Measurements from ENCODE around the gene RLF. TPM values are rescaled to one million over a fixed set of nuclear protein-coding genes. Genes with fewer than 3 reads are reported as not detected.
"Not testable (repeated sequence)": the region's sequence is repeated elsewhere in the genome, so short reads cannot be mapped to it uniquely, and the experiment has no call there.

The RLF gene
- total and polyA plus RNA-seq, 9 of the 15 experiments (the other 6 are each of a cell fraction or from before 2014, with no cell fraction given) = 3.6 to 35.0 (median 21.2) TPM

DNA sequence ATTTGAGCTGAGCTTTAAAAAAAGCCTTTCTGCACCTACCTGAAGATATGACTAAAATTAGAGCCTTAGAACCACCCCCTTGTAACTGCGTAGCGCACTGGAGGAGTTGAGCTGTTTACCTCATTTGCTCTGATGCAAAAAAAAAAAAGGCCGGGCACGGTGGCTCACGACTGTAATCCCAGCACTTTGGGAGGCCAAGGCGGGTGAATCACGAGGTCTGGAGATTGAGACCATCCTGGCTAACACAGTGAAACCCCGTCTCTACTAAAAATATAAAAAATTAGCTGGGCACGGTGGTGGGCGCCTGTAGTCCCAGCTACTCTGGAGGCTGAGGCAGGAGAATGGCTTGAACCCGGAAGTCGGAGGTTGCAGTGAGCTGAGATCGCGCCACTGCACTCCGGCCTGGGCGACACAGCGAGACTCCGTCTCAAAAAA is 60.3 kb downstream of the RLF start (continued):
- TF ChIP-seq ADNP (tag; IDR thresholded peaks at IDR 0.05) (peak; percentile 76; the same call in 1 of the 2 replicates), BRD9 (IDR thresholded peaks at IDR 0.05; ENCODE audit: low read depth, partially characterized antibody) (peak; percentile 43), SMARCA5 (IDR thresholded peaks at IDR 0.05) (0 out of 2 replicates have a peak, but pooled peaks have one; percentile 40), POLR2A (conservative IDR thresholded peaks at IDR 0.05) (peak; percentile 64), SMAD4 (CRISPR knock-in tag; conservative IDR thresholded peaks at IDR 0.05) (peak; percentile 54), DMBX1 (CRISPR knock-in tag; IDR thresholded peaks at IDR 0.05; ENCODE audit: borderline replicate concordance) (peak; percentile 75; the same call in 1 of the 2 replicates), GABPA (tag; conservative IDR thresholded peaks at IDR 0.05; ENCODE audit: low read depth) (0 out of 2 replicates have a peak, but pooled peaks have one; percentile 37), CEBPG (CRISPR knock-in tag; IDR thresholded peaks at IDR 0.05) (peak; percentile 32; the same call in 1 of the 2 replicates), CEBPG (tag; conservative IDR thresholded peaks at IDR 0.05 in 1 of 2, IDR thresholded peaks at IDR 0.05 in 1 of 2) (peak in 1 of 2 experiments; percentile 13; a peak in 1 of 4 replicates), MYC (IDR thresholded peaks at IDR 0.05; ENCODE audit: low read depth, low read length) (0 out of 2 replicates have a peak, but pooled peaks have one; percentile 33), FOXK2 (conservative IDR thresholded peaks at IDR 0.05 in 1 of 2, IDR thresholded peaks at IDR 0.05 in 1 of 2; ENCODE audit: low read depth in 2 of 2) (peak; percentile 90 to 93), HDAC1 (IDR thresholded peaks at IDR 0.05) (0 out of 4 replicates have a peak, but pooled peaks of 1 of the 2 experiments have one; percentile 47), ZNF121 (CRISPR knock-in tag; conservative IDR thresholded peaks at IDR 0.05) (peak; percentile 53), L3MBTL2 (IDR thresholded peaks at IDR 0.05) (peak; percentile 83), RBFOX2 (IDR thresholded peaks at IDR 0.05; ENCODE audit: low read depth, low read length) (peak; percentile 48), ATF1 (tag; IDR thresholded peaks at IDR 0.05) (peak; percentile 64), GTF2E2 (tag; IDR thresholded peaks at IDR 0.05) (0 out of 2 replicates have a peak, but pooled peaks have one; percentile 44), FOXJ2 (tag; IDR thresholded peaks at IDR 0.05) (0 out of 2 replicates have a peak, but pooled peaks have one; percentile 3)
- TF ChIP-seq, protein P1, sequence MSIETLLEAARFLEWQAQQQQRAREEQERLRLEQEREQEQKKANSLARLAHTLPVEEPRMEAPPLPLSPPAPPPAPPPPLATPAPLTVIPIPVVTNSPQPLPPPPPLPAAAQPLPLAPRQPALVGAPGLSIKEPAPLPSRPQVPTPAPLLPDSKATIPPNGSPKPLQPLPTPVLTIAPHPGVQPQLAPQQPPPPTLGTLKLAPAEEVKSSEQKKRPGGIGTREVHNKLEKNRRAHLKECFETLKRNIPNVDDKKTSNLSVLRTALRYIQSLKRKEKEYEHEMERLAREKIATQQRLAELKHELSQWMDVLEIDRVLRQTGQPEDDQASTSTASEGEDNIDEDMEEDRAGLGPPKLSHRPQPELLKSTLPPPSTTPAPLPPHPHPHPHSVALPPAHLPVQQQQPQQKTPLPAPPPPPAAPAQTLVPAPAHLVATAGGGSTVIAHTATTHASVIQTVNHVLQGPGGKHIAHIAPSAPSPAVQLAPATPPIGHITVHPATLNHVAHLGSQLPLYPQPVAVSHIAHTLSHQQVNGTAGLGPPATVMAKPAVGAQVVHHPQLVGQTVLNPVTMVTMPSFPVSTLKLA (conservative IDR thresholded peaks at IDR 0.05) = 0 out of 4 replicates have a peak, but pooled peaks of 1 of the 2 experiments have one; percentile 4
- TF ChIP-seq MYC (CRISPR knock-in tag; IDR thresholded peaks at IDR 0.05; ENCODE audit: borderline replicate concordance, low read depth); ATF1 (CRISPR knock-in tag; IDR thresholded peaks at IDR 0.05): not testable (repeated sequence)
- TF ChIP-seq, protein P2, sequence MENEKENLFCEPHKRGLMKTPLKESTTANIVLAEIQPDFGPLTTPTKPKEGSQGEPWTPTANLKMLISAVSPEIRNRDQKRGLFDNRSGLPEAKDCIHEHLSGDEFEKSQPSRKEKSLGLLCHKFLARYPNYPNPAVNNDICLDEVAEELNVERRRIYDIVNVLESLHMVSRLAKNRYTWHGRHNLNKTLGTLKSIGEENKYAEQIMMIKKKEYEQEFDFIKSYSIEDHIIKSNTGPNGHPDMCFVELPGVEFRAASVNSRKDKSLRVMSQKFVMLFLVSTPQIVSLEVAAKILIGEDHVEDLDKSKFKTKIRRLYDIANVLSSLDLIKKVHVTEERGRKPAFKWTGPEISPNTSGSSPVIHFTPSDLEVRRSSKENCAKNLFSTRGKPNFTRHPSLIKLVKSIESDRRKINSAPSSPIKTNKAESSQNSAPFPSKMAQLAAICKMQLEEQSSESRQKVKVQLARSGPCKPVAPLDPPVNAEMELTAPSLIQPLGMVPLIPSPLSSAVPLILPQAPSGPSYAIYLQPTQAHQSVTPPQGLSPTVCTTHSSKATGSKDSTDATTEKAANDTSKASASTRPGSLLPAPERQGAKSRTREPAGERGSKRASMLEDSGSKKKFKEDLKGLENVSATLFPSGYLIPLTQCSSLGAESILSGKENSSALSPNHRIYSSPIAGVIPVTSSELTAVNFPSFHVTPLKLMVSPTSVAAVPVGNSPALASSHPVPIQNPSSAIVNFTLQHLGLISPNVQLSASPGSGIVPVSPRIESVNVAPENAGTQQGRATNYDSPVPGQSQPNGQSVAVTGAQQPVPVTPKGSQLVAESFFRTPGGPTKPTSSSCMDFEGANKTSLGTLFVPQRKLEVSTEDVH (IDR thresholded peaks at IDR 0.05; ENCODE audit: low read depth, partially characterized antibody) = peak; percentile 17
- TF ChIP-seq, protein P3, sequence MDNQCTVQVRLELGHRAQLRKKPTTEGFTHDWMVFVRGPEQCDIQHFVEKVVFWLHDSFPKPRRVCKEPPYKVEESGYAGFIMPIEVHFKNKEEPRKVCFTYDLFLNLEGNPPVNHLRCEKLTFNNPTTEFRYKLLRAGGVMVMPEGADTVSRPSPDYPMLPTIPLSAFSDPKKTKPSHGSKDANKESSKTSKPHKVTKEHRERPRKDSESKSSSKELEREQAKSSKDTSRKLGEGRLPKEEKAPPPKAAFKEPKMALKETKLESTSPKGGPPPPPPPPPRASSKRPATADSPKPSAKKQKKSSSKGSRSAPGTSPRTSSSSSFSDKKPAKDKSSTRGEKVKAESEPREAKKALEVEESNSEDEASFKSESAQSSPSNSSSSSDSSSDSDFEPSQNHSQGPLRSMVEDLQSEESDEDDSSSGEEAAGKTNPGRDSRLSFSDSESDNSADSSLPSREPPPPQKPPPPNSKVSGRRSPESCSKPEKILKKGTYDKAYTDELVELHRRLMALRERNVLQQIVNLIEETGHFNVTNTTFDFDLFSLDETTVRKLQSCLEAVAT (IDR thresholded peaks at IDR 0.05) = 0 out of 4 replicates have a peak, but pooled peaks of 1 of the 2 experiments have one; percentile 22
